ENCODE data around the gene S100A9.

The S100A9 gene

GRCh38 chr1:153346077-153346723 is 11.5 kb upstream of the S100A9 start:
- no peak for TF ChIP-seq TAF1 (IDR thresholded peaks at IDR 0.05; ENCODE audit: low read depth)
- TF ChIP-seq CEBPB (IDR thresholded peaks at IDR 0.05) = no peak
- no peak for TF ChIP-seq TEAD4 (IDR thresholded peaks at IDR 0.05)
- TF ChIP-seq RAD21 (IDR thresholded peaks at IDR 0.05; ENCODE audit: low read depth) = no peak
- TF ChIP-seq EGR1 (IDR thresholded peaks at IDR 0.05) = no peak
- no peak for TF ChIP-seq YY1 (IDR thresholded peaks at IDR 0.05; ENCODE audit: low read depth)
- TF ChIP-seq TCF12 (IDR thresholded peaks at IDR 0.05; ENCODE audit: low read depth) = no peak
- TF ChIP-seq REST (IDR thresholded peaks at IDR 0.05; ENCODE audit: low read depth) = no peak
- no peak for TF ChIP-seq USF1 (IDR thresholded peaks at IDR 0.05)
- no peak for TF ChIP-seq MAX (IDR thresholded peaks at IDR 0.05)
- TF ChIP-seq FOXM1 (IDR thresholded peaks at IDR 0.05; ENCODE audit: borderline replicate concordance, low read depth) = no peak
- no peak for TF ChIP-seq ZBTB7A (IDR thresholded peaks at IDR 0.05; ENCODE audit: low read depth)
- no peak for TF ChIP-seq EP300 (IDR thresholded peaks at IDR 0.05; ENCODE audit: borderline replicate concordance)
- no peak for TF ChIP-seq NFIC (IDR thresholded peaks at IDR 0.05)
- TF ChIP-seq CREB1 (IDR thresholded peaks at IDR 0.05; ENCODE audit: low read depth) = no peak

GRCh38 chr1:153347856-153348255 is 9.8 kb upstream of the S100A9 start:
- TF ChIP-seq YY1 (IDR thresholded peaks at IDR 0.05; ENCODE audit: low read depth) (no peak), CREB1 (IDR thresholded peaks at IDR 0.05; ENCODE audit: low read depth) (no peak), FOXM1 (IDR thresholded peaks at IDR 0.05; ENCODE audit: borderline replicate concordance, low read depth) (no peak), NFIC (IDR thresholded peaks at IDR 0.05) (no peak), TCF12 (IDR thresholded peaks at IDR 0.05; ENCODE audit: low read depth) (no peak), EP300 (IDR thresholded peaks at IDR 0.05; ENCODE audit: borderline replicate concordance) (no peak)

GRCh38 chr1:153348511-153349362 is 8.9 kb upstream of the S100A9 start, which contains the start of gene PGLYRP4:
Gene PGLYRP4, minus strand, starts transcription at chr1:153348841. Its CDS starts 909 bp downstream, at chr1:153347932.
- no peak for TF ChIP-seq TEAD4 (IDR thresholded peaks at IDR 0.05)
- TF ChIP-seq NFIC (IDR thresholded peaks at IDR 0.05) = no peak
- no peak for TF ChIP-seq TCF12 (IDR thresholded peaks at IDR 0.05; ENCODE audit: low read depth)
- TF ChIP-seq ZBTB7A (IDR thresholded peaks at IDR 0.05; ENCODE audit: low read depth) = no peak
- no peak for TF ChIP-seq RAD21 (IDR thresholded peaks at IDR 0.05; ENCODE audit: low read depth)
- no peak for TF ChIP-seq REST (IDR thresholded peaks at IDR 0.05; ENCODE audit: low read depth)
- no peak for TF ChIP-seq USF1 (IDR thresholded peaks at IDR 0.05)
- no peak for TF ChIP-seq CEBPB (IDR thresholded peaks at IDR 0.05)
- TF ChIP-seq EGR1 (IDR thresholded peaks at IDR 0.05) = no peak
- no peak for TF ChIP-seq YY1 (IDR thresholded peaks at IDR 0.05; ENCODE audit: low read depth)
- TF ChIP-seq EP300 (IDR thresholded peaks at IDR 0.05; ENCODE audit: borderline replicate concordance) = no peak
- TF ChIP-seq FOXM1 (IDR thresholded peaks at IDR 0.05; ENCODE audit: borderline replicate concordance, low read depth) = no peak
- TF ChIP-seq CREB1 (IDR thresholded peaks at IDR 0.05; ENCODE audit: low read depth) = no peak
- TF ChIP-seq MAX (IDR thresholded peaks at IDR 0.05) = no peak
- no peak for TF ChIP-seq TAF1 (IDR thresholded peaks at IDR 0.05; ENCODE audit: low read depth)

- TF ChIP-seq TEAD4 (IDR thresholded peaks at IDR 0.05) (no peak), EP300 (IDR thresholded peaks at IDR 0.05; ENCODE audit: borderline replicate concordance) (no peak), ZBTB7A (IDR thresholded peaks at IDR 0.05; ENCODE audit: low read depth) (no peak), USF1 (IDR thresholded peaks at IDR 0.05) (no peak), FOXM1 (IDR thresholded peaks at IDR 0.05; ENCODE audit: borderline replicate concordance, low read depth) (no peak), YY1 (IDR thresholded peaks at IDR 0.05; ENCODE audit: low read depth) (no peak), TAF1 (IDR thresholded peaks at IDR 0.05; ENCODE audit: low read depth) (no peak), REST (IDR thresholded peaks at IDR 0.05; ENCODE audit: low read depth) (no peak), CEBPB (IDR thresholded peaks at IDR 0.05) (no peak), MAX (IDR thresholded peaks at IDR 0.05) (no peak), CREB1 (IDR thresholded peaks at IDR 0.05; ENCODE audit: low read depth) (no peak), TCF12 (IDR thresholded peaks at IDR 0.05; ENCODE audit: low read depth) (no peak), EGR1 (IDR thresholded peaks at IDR 0.05) (no peak), RAD21 (IDR thresholded peaks at IDR 0.05; ENCODE audit: low read depth) (no peak), NFIC (IDR thresholded peaks at IDR 0.05) (no peak)
Measured at GRCh38 chr1:153349363-153350320, 8.0 kb upstream of the S100A9 start.
